NCI-H446 (cell line): Measurements from ENCODE around the gene BBOF1.
A peak's percentile ranks its signal among the peaks of the same experiment; 100 is the strongest.
"Not testable (repeated sequence)": the region's sequence is repeated elsewhere in the genome, so short reads cannot be mapped to it uniquely, and the experiment has no call there.

ENCODE experiments used
- DNase-seq, 2 experiments: peaks; one replicate each; lab custom pipeline; 2025; lab: John Stamatoyannopoulos, UW

The BBOF1 gene, protein sequence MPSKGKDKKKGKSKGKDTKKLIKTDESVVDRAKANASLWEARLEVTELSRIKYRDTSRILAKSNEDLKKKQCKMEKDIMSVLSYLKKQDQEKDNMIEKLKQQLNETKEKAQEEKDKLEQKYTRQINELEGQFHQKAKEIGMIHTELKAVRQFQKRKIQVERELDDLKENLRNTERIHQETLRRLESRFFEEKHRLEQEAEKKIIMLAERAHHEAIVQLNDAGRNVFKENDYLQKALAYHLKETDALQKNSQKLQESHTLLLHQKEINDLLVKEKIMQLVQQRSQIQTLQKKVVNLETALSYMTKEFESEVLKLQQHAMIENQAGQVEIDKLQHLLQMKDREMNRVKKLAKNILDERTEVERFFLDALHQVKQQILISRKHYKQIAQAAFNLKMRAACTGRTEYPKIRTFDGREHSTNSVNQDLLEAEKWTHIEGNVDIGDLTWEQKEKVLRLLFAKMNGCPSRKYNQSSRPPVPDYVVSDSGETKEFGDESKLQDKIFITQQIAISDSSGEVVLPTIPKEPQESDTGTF

GRCh38 chr14:74018586-74019407, at the start of gene BBOF1, which contains the start of gene ENTPD5:
Gene BBOF1 (plus strand): TSS chr14:74019349. CDS start chr14:74019479, 130 bp downstream.
Gene ENTPD5 (minus strand): TSS chr14:74019288. CDS start chr14:73988102, 31,186 bp downstream.
- DNase-seq, result peak; percentile 44 to 91

- DNase-seq, result peak in 1 of 2 experiments; percentile 7
Measured at GRCh38 chr14:73973497-73973896, 45.7 kb upstream of the BBOF1 start.

GRCh38 chr14:73976125-73976524, 43.0 kb upstream of the BBOF1 start:
- DNase-seq, result no peak

- DNase-seq, result no peak
Measured at GRCh38 chr14:73977896-73978295, 41.3 kb upstream of the BBOF1 start.

DNA sequence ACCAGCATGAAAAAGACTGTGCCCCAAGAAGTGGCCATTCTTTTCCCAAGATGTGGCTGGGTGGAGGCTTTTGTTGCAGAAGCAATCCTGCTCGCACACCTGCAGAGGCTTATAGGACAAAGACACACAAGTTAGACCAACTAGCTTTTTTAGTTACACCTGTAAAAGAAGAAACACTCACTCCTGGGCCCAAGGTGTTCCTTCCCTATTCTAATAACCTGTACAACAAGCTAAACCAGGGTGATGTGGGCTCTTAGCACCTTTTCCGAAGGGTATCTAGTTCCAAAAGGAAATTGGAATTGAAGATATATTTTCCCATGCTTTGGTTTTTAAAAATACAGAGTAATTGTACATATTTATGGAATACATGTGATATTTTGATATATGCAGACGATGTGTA, 31.1 kb upstream of the BBOF1 start:
- DNase-seq, result no peak

GRCh38 chr14:73988656-73989055, 30.5 kb upstream of the BBOF1 start:
- DNase-seq, result not testable (repeated sequence)

- no peak for DNase-seq
Measured at GRCh38 chr14:73991092-73991491, 28.1 kb upstream of the BBOF1 start.

DNA sequence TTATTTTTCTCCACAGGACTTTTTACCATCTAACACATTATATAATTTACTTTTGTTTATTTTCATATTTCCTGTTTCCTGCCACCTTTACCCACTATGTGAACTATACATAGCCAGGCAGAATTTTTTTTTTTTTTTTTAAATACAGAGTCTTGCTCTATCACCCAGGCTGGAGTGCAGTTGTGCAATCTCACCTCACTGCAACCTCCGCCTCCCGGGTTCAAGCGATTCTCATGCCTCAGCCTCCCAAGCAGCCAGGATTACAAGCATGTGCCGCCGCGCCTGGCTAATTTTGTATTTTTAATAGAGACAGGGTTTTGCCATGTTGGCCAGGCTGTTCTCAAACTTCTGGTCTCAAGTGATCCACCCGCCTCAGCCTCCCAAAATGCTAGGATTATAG, 24.2 kb upstream of the BBOF1 start:
- DNase-seq, result not testable (repeated sequence)

DNA sequence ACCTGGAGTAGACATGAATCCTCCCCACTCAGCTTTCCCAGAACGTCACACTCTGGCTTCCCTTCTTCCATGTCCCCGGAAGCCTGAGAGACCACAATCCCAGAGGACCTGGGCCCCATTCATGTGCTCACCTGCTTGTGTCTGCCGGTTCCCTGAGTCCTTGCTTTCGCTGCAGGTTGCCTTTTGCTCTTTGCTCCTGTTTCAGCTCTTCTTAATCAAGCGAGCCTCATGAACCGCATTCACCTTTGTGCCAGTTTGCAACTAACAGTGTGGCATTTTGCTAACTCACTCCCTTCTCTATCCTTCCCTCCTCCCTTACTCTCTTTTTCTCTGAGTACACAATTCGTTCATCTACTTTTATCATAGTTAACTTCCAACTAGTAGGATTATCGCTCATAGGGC, 23.2 kb upstream of the BBOF1 start:
- no peak for DNase-seq

GRCh38 chr14:73996731-73997107, 22.4 kb upstream of the BBOF1 start:
- DNase-seq, result no peak

GRCh38 chr14:73997108-73997943, 21.8 kb upstream of the BBOF1 start:
- no peak for DNase-seq

DNA sequence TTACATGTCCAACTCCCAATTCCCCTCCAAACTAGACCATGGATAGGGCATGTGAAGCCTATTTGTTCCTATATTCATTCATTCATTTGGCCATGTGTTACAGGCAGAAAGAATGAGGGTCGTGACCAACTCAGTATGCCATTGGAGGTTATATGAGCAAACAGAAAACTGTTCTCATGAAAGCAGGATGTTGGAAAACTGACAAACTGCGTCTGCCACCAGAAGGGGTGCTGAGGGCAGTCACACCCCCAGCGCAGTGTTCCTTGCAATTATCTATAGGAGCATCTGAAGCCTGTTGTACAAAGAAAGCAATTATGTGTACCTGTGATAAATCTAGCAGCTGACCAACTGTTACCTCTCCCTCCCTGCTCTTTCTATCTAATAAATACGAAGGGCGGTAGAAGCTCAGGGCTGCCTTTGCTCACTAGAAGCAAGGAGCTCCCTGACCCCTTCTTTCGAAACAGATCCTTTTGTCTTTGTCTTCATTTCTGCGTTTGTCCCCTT, 21.2 kb upstream of the BBOF1 start:
- DNase-seq, result no peak

- DNase-seq, result no peak
Measured at GRCh38 chr14:73998726-73999125, 20.4 kb upstream of the BBOF1 start.

GRCh38 chr14:74005664-74006063, 13.5 kb upstream of the BBOF1 start:
- not testable (repeated sequence) for DNase-seq

- DNase-seq, result no peak
Measured at GRCh38 chr14:74008843-74009499, 10.2 kb upstream of the BBOF1 start.

DNA sequence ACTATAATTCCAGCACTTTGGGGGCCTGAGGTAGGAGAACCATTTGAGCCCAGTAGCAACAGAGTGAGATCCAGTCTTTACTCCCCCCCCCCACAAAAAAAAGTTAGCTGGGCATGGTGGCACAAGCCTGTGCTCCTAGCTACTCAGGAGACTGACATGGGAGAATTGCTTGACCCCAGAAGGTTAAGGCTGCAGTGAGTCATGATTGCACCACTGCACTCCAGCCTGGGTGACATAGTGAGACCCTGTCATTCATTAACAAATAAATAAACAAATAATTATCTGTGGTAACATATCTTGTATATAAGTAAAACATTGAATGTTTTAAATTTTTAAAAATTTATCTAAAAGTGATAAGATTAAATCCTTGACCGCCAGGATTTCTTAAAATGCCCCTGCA, 4.8 kb upstream of the BBOF1 start:
- DNase-seq, result no peak

GRCh38 chr14:74015176-74015575, 4.0 kb upstream of the BBOF1 start:
- no peak for DNase-seq

DNA sequence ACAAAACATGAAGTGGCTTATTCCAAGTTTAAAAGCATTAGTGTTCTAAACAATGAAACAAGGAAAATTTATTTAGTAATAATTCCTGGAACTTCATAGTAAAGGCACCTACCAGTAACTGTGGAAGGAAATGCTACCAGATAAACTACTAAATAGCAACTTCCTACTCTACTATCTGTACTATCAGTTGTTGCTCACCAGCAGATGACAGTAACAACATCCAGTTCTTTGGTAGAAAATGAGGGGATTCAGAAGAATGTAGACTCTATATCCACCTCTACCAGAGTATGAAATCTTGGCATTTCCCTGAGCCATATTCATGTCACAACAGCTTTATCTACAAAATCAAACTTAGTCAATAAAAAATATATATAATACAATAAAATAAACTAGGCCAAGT, 3.2 kb upstream of the BBOF1 start:
- no peak for DNase-seq

GRCh38 chr14:74018174-74018585, 969 bp upstream of the BBOF1 start:
- no peak for DNase-seq

DNA sequence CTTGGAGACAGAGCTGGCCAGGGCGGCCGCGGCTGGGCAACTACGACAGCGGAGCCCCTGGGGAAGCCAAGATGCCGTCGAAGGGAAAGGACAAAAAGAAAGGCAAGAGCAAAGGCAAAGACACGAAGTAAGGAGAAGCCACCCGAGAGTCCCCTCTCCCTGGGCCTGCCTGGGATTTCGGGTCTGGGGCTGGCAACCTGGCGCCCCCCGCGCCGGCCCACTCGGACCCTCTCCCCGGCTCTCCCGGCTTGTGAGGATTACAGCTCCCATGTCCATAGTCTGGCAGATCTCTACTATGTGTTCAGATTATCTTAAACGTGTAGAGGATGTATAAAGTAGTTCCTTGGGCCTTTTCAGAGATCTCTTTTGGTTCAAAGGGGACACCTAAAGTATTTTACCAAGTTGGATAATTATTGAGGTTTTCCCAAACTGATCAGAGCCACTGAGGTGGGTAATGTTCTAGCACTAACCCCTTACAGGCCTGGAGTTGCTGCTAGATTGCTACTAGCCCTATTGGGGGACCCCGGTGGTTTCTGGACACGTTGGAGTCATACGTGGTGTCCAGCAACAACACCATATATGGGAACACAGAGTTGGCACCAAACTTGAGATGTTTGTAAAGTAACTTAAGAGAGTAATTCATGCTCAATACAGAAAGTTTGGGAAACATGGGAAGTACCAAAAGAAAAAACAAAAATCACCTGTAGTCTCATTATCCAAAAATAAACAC, 424 bp downstream of the BBOF1 start:
- no peak for DNase-seq
